Stimulated activated CD4-positive, alpha-beta T cell treated with anti-CD3 and anti-CD28 coated beads, Interleukin-1b, Interleukin-23, amount 100 ng/mL, for 24 hours (primary cell): ENCODE data around the gene PARN.

Experiments
- DNase-seq, 4 experiments: peaks; one replicate each; pipeline ENCODE4 v3.0.0-alpha.2; 2020; ENCODE audit warnings: low read depth in 4 of 4, low spot score in 1 of 4

Gene PARN

DNA sequence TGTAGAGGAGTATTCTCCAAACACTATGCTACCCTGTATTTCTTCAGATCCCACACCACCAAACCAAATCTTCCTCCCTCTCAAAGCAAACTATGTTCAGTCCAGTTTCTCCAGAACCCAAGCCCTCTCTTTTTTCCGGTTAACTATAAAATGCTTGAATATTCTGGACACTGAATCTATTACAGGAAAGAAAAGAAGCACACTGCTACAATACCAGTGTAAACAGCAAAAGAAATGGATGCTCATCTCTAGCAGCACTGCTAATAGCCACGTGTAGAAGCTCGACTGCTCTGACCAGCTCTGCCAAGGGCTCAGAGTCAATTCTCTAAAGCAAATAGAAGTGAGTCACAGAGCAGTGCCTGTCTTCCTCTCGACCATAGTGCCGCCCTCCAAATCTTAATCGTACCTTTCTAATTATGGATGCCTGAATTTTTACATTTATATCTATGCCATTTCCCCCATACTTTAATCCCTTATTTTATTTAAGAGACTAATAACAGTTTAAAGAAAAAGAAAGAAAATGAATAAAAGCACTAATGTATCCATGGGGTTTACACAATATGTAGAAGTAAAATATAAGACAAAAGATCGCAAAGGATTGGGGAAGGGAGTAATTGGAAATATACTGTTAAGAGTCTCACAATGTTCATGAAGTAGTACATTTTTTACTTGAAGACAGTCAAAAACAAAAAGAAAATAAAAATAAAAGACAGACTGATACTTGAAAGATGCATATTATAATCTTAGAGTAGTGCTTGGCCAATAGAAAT lies 154.5 kb downstream of the PARN start:
- DNase-seq, result no peak

- no peak for DNase-seq
These were observed 156.6 kb downstream of the PARN start for GRCh38 chr16:14473488-14473887.

DNA sequence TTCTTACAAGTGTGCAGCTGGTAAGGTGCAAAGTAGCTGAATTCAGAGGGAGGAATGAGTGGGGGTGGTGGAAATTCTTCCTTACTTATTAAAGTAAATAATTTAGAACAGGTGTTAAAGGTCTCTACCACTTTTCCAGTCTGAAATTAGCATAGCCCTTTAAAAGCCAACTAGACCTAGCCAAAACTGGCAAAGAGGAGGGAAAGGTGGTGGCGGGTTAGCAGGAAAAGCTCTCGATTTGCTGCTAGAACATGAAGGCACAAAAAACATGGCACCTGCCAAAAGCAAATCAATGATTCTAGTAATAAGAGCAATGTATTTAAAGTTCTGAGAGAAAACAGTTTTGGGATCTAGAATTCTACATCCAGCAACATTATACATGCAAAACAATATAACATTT lies 157.7 kb downstream of the PARN start:
- DNase-seq, result no peak

GRCh38 chr16:14470788-14471187 lies 159.3 kb downstream of the PARN start:
- no peak for DNase-seq

GRCh38 chr16:14465799-14466198 lies 164.3 kb downstream of the PARN start:
- no peak for DNase-seq

DNA sequence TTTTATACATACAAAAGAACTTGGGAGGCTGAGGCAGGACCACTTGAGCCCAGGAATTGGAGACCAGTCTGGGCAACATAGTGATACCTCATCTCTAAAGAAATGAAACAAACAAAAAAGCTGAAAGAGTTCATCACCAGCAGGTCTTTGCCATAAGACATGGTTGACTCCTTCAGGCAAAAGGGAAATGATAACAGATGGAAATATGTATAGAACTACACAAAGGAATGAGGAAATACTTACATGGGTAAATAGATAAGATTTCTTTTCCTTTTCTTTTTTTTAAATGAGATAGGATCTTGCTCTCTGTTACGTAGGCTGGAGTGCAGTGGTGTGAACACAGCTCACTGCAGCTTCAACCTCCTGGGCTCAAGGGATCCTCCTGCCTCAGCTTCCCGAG lies 165.3 kb downstream of the PARN start:
- DNase-seq, result no peak

GRCh38 chr16:14464192-14464591 lies 165.9 kb downstream of the PARN start:
- no peak for DNase-seq

GRCh38 chr16:14462811-14463210 lies 167.2 kb downstream of the PARN start:
- no peak for DNase-seq

- no peak for DNase-seq
These were observed 169.3 kb downstream of the PARN start for GRCh38 chr16:14460726-14461125.

- no peak for DNase-seq
These were observed 171.5 kb downstream of the PARN start for GRCh38 chr16:14458576-14458975.

GRCh38 chr16:14456793-14457481 lies 173.1 kb downstream of the PARN start:
- DNase-seq, result no peak

- DNase-seq, result no peak
These were observed 174.5 kb downstream of the PARN start for GRCh38 chr16:14455573-14455972.

- DNase-seq, result no peak
These were observed 175.7 kb downstream of the PARN start for GRCh38 chr16:14454391-14454790.

DNA sequence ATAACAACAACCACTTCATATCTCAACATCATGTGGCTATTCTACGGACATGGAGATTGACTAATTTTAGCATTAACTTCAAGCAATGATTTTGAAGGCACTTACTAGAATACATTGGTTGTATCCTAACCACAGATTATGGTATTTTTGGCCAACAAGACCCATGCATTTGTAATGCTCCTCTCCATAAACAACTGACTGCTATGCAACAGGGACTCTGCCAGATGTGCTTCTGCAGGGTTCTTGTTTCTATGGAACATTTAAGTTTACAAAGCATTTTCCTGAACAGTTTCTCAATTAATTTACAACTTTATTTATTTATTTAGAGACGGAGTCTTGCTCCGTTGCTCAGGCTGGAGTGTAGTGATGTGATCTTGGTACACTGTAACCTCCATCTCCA lies 178.0 kb downstream of the PARN start:
- no peak for DNase-seq

- DNase-seq, result no peak
These were observed 179.2 kb downstream of the PARN start for GRCh38 chr16:14450846-14451245.

DNA sequence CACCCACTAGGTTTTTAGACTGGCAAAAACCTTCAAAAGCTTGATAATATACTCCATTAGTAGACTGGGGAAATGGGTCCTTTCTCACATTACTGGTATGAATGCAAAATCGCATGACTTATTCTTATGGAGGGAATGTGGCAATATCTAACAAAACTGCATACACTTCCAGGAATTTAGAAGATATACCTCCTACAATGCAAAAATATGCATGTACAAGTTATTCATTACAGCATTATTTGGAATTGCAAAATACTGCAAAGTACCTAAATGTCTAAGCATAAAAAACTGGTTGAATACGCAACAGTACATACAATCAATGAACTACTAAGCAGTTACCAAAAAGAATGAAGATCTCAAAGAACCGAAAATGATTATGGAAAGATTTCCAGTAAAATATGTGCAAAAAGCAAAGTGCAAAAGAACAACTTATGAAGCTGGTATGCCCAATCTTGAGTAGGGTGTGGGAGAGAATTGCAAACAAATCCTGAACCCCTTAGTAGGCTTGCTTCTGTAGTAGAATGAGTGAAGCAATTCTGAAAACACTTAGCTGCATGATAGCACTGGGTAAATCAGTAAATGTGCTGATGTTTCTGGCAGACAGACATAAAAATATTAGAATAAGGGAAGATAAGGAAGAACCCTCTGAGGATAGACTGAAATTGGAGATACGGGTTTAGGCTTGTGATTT lies 180.1 kb downstream of the PARN start:
- no peak for DNase-seq

GRCh38 chr16:14449334-14449733 lies 180.7 kb downstream of the PARN start:
- DNase-seq, result no peak

DNA sequence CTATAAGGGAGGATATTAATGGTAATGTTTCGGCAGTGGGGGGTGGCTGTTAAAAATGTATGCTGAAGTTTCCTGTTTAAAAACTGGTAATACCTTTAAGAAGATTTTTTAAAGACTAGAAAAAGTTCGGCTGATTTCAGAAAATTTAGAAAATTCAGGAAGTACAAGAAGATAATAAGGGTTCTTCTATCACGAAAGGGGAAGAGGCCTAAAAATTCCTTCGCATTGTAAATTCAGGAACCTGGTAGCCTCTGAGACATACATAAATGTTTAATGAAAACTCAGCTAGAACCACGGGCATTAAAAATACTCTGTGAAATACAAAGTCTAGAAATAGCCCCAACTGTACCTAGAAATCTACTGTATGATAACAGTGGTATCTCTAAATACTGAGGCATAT lies 181.2 kb downstream of the PARN start:
- DNase-seq, result no peak

- no peak for DNase-seq
These were observed 182.3 kb downstream of the PARN start for GRCh38 chr16:14447783-14448182.

DNA sequence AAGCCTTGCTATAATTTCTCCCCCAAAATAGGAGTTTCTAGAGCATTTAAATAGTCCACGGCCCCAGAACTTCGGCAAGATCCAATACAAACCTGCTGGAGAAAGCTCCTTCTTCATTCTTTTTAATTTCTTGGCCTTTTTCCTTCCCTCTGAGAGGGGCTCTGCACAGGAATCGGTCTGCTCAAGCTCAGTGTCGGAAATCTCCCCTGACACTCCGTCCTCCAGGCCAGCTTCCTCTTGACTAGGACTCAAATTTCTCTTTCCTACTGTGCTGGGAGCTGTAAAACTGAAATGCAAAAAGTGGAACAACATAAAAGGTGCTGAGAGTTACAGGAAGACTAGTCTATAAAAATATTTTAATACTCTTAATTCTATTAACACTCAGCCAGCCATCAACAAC lies 183.3 kb downstream of the PARN start:
- DNase-seq, result no peak

DNA sequence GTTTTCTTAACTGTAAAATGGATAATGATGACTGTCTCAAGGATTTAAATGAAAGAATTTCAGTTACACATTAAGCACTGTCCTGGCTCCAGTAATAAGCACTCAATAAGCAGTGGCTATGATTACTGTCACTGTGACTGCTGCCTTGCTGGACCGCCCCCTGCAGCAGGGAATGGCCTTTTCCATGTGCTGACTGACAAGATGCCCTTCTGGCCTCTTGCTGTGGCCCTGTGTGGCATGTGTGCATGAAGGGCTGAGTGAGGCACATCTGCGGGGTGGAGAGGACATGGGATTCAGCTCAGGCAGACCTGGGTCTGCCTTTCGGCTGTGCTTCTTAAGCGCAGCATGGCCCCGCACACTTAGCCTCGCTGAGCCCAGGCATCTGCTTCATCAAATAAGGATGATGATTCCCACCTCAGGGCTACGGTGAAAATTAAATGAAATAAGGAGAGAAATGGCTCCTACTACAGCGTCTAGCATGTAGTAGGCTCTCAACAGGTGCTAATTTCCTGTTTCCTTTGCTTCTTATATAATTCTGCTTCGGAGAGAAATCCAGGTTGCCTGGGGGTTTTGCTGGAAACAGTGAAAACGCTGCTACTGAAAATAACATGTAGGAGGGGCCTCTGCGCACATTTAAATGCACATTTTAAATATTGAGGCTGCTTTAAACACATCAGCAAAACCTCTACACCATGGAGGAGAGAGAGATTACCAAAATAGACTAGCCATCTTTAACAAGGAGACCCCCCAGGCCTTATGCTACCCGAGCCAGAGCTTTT lies 183.9 kb downstream of the PARN start:
- no peak for DNase-seq
